ENCODE measurements around the gene IZUMO4.

- TF ChIP-seq, protein P1, sequence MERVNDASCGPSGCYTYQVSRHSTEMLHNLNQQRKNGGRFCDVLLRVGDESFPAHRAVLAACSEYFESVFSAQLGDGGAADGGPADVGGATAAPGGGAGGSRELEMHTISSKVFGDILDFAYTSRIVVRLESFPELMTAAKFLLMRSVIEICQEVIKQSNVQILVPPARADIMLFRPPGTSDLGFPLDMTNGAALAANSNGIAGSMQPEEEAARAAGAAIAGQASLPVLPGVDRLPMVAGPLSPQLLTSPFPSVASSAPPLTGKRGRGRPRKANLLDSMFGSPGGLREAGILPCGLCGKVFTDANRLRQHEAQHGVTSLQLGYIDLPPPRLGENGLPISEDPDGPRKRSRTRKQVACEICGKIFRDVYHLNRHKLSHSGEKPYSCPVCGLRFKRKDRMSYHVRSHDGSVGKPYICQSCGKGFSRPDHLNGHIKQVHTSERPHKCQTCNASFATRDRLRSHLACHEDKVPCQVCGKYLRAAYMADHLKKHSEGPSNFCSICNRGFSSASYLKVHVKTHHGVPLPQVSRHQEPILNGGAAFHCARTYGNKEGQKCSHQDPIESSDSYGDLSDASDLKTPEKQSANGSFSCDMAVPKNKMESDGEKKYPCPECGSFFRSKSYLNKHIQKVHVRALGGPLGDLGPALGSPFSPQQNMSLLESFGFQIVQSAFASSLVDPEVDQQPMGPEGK (CRISPR knock-in tag; IDR thresholded peaks at IDR 0.05; ENCODE audit: borderline replicate concordance) = no peak
- TF ChIP-seq CSDC2 (CRISPR knock-in tag; IDR thresholded peaks at IDR 0.05) (no peak), TOX (CRISPR knock-in tag; IDR thresholded peaks at IDR 0.05; ENCODE audit: borderline replicate concordance) (no peak), ZFP30 (CRISPR knock-in tag; IDR thresholded peaks at IDR 0.05) (no peak)
These were observed 35.0 kb upstream of the IZUMO4 start for GRCh38 chr19:2061495-2062388.

All from SK-N-SH treated with all-trans-retinoic acid at 6 μM for 48 hours (cell line).